H1 (cell line): ENCODE measurements around the gene MACROD2. TPM values are rescaled to one million over a fixed set of nuclear protein-coding genes. Genes with fewer than 3 reads are reported as not detected.

Experiments
- CHD7 ChIP-seq: fragments of 300-600 bp; sonication (generic); IDR thresholded peaks from 2 replicates; pipeline ENCODE4 v1.7.1; 2012; ENCODE audit warnings: low read length, moderate library complexity, mild to moderate bottlenecking, inconsistent platforms; ENCODE audit not compliant: insufficient replicate concordance
- SIX5 ChIP-seq: IDR thresholded peaks from 2 replicates; pipeline ENCODE4 v1.6.1; 2011; ENCODE audit warnings: mild to moderate bottlenecking, low read depth, low read length
- polyA plus RNA-seq, 7 experiments: library from polyadenylated mRNA; depleted of rRNA in 3 of 7; stranded (reverse) in 5 of 7; unstranded in 2 of 7; fragments of >200 nt in 5 of 7; fragments of 200-250 nt in 2 of 7; gene quantifications; 1 replicate in 5 of 7; 2 replicates in 1 of 7; 4 replicates in 1 of 7; pipeline versions ENCODE4 v1.2.1 to v1.2.3, GENCODE V29; 2011 to 2013; ENCODE audit warnings: missing spikeins in 2 of 7, mixed read lengths in 2 of 7
- total RNA-seq: library from RNA; stranded (reverse); fragmentation: NEBNext Ultra II Directional; extraction: Animal tissue kit (Norgen Biotek cat#: 25700); gene quantifications from 2 replicates; pipeline ENCODE4 v1.2.1, GENCODE V29; 2021

The MACROD2 gene
- total and polyA plus RNA-seq, 2 of the 8 experiments (the other 6 are each of a cell fraction or from before 2014, with no cell fraction given), result 0.70 to 3.9 TPM

- TF ChIP-seq CHD7, result no peak
- TF ChIP-seq SIX5, result no peak
Measured at GRCh38 chr20:15265581-15266309, 1270.4 kb downstream of the MACROD2 start (continued).
